Astrocyte (in vitro differentiated cells and primary cell): Measurements from ENCODE around the gene CCDC187. TPM values are rescaled to one million over a fixed set of nuclear protein-coding genes. Genes with fewer than 3 reads are reported as not detected.

Experiments used
- DNase-seq: peaks from one replicate; pipeline ENCODE4 v3.0.0-alpha.2; 2010; ENCODE audit warnings: low read depth
- FAIRE-seq: peaks from 2 replicates; lab custom pipeline; 2011; peaks lifted over from hg19 to GRCh38; lab: Jason Lieb, UNC
- H2AFZ ChIP-seq: 2 replicates; pipeline ENCODE4 v1.6.0; 2012; ENCODE audit warnings: low read depth, low read length, inconsistent platforms
- H3K27ac ChIP-seq: 2 replicates; pipeline ENCODE4 v1.5.1; 2011; ENCODE audit warnings: low read depth, low read length, inconsistent platforms
- H3K27me3 ChIP-seq: 2 replicates; pipeline ENCODE4 v1.6.0; 2011; ENCODE audit warnings: low read length, inconsistent platforms; ENCODE audit not compliant: insufficient read depth
- H3K36me3 ChIP-seq: 2 replicates; pipeline ENCODE4 v1.5.1; 2011; ENCODE audit warnings: low read length, inconsistent platforms; ENCODE audit not compliant: insufficient read depth
- H3K4me1 ChIP-seq: 2 replicates; pipeline ENCODE4 v1.5.1; 2011; ENCODE audit warnings: low read length, inconsistent platforms; ENCODE audit not compliant: insufficient read depth
- H3K4me2 ChIP-seq: 2 replicates; pipeline ENCODE4 v1.6.0; 2012; ENCODE audit warnings: low read length, inconsistent platforms
- H3K4me3 ChIP-seq: 2 replicates; pipeline ENCODE4 v1.5.1; 2011; ENCODE audit warnings: low read depth, mild to moderate bottlenecking, low read length, inconsistent platforms; ENCODE audit not compliant: insufficient read depth
- H3K79me2 ChIP-seq: 2 replicates; pipeline ENCODE4 v1.6.0; 2012; ENCODE audit warnings: mild to moderate bottlenecking, low read length, inconsistent platforms; ENCODE audit not compliant: insufficient read depth
- H3K9ac ChIP-seq: 2 replicates; pipeline ENCODE4 v1.6.0; 2012; ENCODE audit warnings: mild to moderate bottlenecking, low read length, inconsistent platforms
- H3K9me3 ChIP-seq: 2 replicates; pipeline ENCODE4 v1.5.1; 2012; ENCODE audit warnings: low read depth, mild to moderate bottlenecking, low read length, inconsistent platforms; ENCODE audit not compliant: insufficient read depth
- H4K20me1 ChIP-seq: 2 replicates; pipeline ENCODE4 v1.6.0; 2012; ENCODE audit warnings: low read length, inconsistent platforms; ENCODE audit not compliant: insufficient read depth
- H3K27ac Mint-ChIP-seq: one replicate; pipeline ENCODE4 v1.8.0; 2021; ENCODE audit warnings: mild to moderate bottlenecking, mixed read lengths; ENCODE audit not compliant: unreplicated experiment
- H3K27me3 Mint-ChIP-seq: one replicate; pipeline ENCODE4 v1.8.0; 2021; ENCODE audit warnings: low read depth, mixed read lengths; ENCODE audit not compliant: unreplicated experiment
- H3K36me3 Mint-ChIP-seq: one replicate; pipeline ENCODE4 v1.8.0; 2021; ENCODE audit warnings: low read depth, mixed read lengths; ENCODE audit not compliant: unreplicated experiment
- H3K4me1 Mint-ChIP-seq: one replicate; pipeline ENCODE4 v1.8.0; 2021; ENCODE audit warnings: low read depth, mixed read lengths; ENCODE audit not compliant: unreplicated experiment
- H3K4me3 Mint-ChIP-seq: one replicate; pipeline ENCODE4 v1.8.0; 2021; ENCODE audit warnings: mild to moderate bottlenecking, moderate library complexity, mixed read lengths; ENCODE audit not compliant: unreplicated experiment
- H3K9me3 Mint-ChIP-seq: one replicate; pipeline ENCODE4 v1.8.0; 2021; ENCODE audit warnings: mild to moderate bottlenecking, mixed read lengths; ENCODE audit not compliant: unreplicated experiment
- EZH2 ChIP-seq: IDR thresholded peaks from 2 replicates; pipeline ENCODE4 v1.6.1; 2012; ENCODE audit warnings: mild to moderate bottlenecking, low read length, inconsistent platforms; ENCODE audit not compliant: insufficient read depth
- total RNA-seq: library from RNA; stranded (reverse); gene quantifications from 2 replicates; pipeline ENCODE4 v1.2.1, GENCODE V29; 2021
- TF ChIP-seq, protein P1 (sequence below): IDR thresholded peaks from 2 replicates; pipeline ENCODE4 v1.5.1; 2011; ENCODE audit warnings: low read depth, mild to moderate bottlenecking, inconsistent platforms, low read length, moderate library complexity; ENCODE audit not compliant: insufficient read depth

Gene CCDC187
- total RNA-seq, 1 donor from 2014 or later: 0.09 TPM

GRCh38 chr9:136337416-136338395 lies 33.8 kb upstream of the CCDC187 start:
- Histone ChIP-seq H3K9me3 (no peaks in the 10 kb centered on the region), H3K27ac (no peak overlapping the region), H4K20me1 (peaks cover 76% of the 10 kb centered on the region), H3K4me1 (peaks cover 19% of the 10 kb centered on the region), H3K4me2 (no peak overlapping the region), H3K9ac (no peak overlapping the region), H3K27me3 (no peaks in the 10 kb centered on the region), H3K4me3 (no peak overlapping the region), H2AFZ (no peak overlapping the region), H3K79me2 (peaks cover 24% of the 10 kb centered on the region), H3K36me3 (peaks cover 2% of the 10 kb centered on the region)
- Mint-ChIP-seq H3K9me3 (no peaks in the 10 kb centered on the region), H3K27me3 (no peaks in the 10 kb centered on the region), H3K4me3 (no peak overlapping the region), H3K4me1 (peaks cover under 1% of the 10 kb centered on the region), H3K27ac (no peak overlapping the region), H3K36me3 (peaks cover 3% of the 10 kb centered on the region)
- DNase-seq (no peak), FAIRE-seq (no peak)
- TF ChIP-seq, protein P1, sequence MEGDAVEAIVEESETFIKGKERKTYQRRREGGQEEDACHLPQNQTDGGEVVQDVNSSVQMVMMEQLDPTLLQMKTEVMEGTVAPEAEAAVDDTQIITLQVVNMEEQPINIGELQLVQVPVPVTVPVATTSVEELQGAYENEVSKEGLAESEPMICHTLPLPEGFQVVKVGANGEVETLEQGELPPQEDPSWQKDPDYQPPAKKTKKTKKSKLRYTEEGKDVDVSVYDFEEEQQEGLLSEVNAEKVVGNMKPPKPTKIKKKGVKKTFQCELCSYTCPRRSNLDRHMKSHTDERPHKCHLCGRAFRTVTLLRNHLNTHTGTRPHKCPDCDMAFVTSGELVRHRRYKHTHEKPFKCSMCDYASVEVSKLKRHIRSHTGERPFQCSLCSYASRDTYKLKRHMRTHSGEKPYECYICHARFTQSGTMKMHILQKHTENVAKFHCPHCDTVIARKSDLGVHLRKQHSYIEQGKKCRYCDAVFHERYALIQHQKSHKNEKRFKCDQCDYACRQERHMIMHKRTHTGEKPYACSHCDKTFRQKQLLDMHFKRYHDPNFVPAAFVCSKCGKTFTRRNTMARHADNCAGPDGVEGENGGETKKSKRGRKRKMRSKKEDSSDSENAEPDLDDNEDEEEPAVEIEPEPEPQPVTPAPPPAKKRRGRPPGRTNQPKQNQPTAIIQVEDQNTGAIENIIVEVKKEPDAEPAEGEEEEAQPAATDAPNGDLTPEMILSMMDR: no peak
- no peak for TF ChIP-seq EZH2

GRCh38 chr9:136336881-136337280 lies 33.0 kb upstream of the CCDC187 start:
- DNase-seq (no peak), FAIRE-seq (no peak)
- Histone ChIP-seq H3K9ac (no peak overlapping the region), H3K79me2 (peaks cover 32% of the 10 kb centered on the region), H3K4me2 (no peak overlapping the region), H3K27me3 (no peaks in the 10 kb centered on the region), H3K4me1 (peaks cover 16% of the 10 kb centered on the region), H3K27ac (no peak overlapping the region), H3K4me3 (no peak overlapping the region), H4K20me1 (peaks cover 80% of the 10 kb centered on the region), H2AFZ (no peak overlapping the region), H3K36me3 (peaks cover 2% of the 10 kb centered on the region), H3K9me3 (no peaks in the 10 kb centered on the region)
- Mint-ChIP-seq H3K4me3 (no peak overlapping the region), H3K9me3 (no peaks in the 10 kb centered on the region), H3K27ac (no peak overlapping the region), H3K4me1 (no peaks in the 10 kb centered on the region), H3K27me3 (no peaks in the 10 kb centered on the region), H3K36me3 (peaks cover 3% of the 10 kb centered on the region)
- no peak for TF ChIP-seq EZH2
- TF ChIP-seq, protein P1: no peak
